ENCODE results near the gene TRUB2.

GRCh38 chr9:128293091-128293490 is 29.2 kb downstream of the TRUB2 start:
- TF ChIP-seq YY1 (IDR thresholded peaks at IDR 0.05; ENCODE audit: insufficient read depth, insufficient read length) (no peak), ZNF274 (IDR thresholded peaks at IDR 0.05; ENCODE audit: low read depth, low read length) (no peak), SUZ12 (IDR thresholded peaks at IDR 0.05; ENCODE audit: extremely low read depth, insufficient read depth, insufficient read length) (no peak)
